Central memory CD4-positive, alpha-beta T cell (primary cell): ENCODE measurements around the gene KCNK15.

ENCODE experiments used
- DNase-seq: peaks from one replicate; pipeline ENCODE4 v3.0.0; 2022

The KCNK15 gene

DNA sequence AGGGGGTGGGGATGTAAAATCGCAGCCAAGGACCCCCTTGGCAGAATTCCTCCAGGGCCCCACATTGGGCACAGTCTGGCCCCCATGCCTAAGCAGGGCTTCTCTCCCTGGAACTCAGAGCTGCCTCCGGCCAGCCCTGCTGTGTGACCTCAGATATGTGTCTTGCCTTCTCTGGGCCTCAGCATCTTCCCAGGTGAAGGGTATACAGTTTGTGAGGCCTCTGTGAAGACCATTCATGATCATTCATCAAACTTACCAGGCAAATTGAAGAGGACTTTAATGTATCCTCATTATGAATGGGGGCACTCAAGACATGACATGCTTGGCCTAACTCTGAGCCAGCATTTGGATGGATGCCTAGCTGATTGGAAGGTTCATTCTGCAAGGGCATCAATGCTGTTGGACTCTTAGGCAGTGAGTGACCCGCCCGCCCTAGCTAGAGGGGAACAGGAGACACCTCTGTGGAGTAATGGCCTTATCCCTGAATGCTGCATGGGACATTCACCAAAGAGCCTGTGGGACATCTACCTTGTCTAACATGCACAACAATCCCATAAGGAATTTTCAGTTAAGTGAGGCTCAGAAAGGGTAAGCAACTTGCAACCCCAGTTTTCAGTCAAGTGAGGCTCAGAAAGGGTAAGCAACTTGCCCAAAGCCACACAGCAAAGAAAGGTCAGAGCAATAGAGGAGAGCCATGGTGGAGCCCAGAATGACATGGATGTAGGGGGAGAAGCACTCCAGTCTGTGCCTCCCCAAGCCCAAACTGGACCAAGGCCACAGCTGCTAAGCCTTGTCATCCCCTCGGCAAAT is 30.0 kb upstream of the KCNK15 start:
- no peak for DNase-seq

DNA sequence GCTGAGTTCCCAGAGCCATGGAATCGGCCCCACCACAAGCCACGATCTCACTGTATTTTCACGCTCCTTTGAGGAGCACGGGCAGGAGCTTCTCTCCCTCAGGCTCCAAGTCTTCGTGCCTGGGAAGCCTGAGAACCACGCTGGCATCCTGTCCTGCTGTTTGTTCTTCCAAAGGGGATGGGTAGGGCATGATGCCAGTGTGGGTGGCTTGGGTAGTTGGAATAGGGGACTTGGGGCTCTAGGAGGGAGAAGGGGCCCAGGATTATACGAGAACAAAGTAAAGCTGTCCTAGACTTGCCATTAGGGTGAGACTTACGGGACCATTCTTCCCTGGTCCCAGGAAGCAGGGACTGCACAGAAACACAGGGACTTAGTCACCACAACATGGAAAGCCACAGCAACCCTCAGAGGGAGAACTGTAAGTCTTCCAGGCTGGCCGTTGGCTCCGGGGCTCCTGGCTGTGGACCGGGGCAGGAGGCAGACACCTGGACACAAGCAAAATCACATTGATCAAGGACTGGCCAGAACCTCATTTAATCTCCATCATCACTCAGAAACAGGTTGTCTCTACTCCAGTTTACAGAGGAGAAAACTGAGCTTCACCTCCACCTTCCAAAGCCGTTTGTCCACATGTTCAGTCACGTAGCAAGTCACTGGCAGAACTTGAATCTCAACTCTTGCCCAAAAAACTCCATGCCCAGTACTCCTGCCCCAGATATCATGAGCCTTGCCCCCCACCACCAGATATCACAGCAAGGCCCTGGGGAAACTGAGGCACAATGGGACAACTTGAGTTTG is 29.2 kb upstream of the KCNK15 start:
- DNase-seq = no peak

DNA sequence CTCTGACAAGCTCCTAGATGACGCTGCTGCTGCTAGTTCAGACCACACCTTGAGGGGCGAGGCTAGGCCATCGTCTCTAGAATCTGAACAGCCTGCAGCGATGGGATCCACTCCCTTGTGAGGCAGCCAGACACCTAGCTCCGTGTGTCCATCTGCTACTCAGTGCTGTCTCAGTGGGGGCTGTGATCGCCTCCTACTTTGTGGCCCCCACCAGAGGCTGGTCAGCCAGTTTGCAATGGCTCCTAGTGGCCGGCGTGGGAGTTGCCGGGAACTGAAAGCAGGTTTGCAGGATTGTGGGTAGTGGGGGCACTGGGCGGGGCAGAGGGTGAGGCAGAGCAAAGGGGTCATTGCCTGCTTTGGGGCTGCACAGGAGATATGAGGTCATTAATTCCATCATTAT is 27.7 kb upstream of the KCNK15 start:
- no peak for DNase-seq

DNA sequence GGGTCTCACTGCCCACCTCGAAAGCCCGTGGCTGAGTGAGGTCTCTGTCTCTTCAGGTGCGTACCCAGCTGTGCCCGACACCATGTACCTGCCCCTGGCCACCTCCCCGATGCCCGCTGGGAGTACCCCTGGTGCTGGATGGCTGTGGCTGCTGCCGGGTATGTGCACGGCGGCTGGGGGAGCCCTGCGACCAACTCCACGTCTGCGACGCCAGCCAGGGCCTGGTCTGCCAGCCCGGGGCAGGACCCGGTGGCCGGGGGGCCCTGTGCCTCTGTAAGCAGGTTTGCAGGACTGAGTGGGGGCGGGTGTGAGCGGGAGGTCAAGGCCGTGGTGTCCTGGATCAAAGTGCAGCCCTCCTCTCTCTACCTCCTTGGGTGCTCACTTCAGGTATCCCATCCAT is 25.8 kb upstream of the KCNK15 start:
- no peak for DNase-seq

DNA sequence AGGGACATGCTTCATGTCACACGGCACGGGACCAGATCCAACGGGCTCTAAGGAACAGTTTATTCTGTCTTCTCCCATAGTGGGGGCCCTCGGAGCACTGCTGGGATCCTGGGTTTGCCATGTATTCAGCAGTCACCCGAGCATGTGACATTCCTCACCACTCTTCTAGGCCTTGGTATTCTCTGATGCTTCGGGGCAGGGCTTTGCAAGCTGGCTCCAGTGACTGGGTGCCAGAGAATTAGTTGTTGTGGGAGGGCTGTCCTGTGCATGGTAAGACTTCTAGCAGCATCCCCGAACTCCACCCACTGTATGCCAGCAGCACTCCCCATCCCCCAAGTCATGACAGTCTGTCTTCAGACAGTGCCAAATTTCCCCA is 25.1 kb upstream of the KCNK15 start:
- no peak for DNase-seq

DNA sequence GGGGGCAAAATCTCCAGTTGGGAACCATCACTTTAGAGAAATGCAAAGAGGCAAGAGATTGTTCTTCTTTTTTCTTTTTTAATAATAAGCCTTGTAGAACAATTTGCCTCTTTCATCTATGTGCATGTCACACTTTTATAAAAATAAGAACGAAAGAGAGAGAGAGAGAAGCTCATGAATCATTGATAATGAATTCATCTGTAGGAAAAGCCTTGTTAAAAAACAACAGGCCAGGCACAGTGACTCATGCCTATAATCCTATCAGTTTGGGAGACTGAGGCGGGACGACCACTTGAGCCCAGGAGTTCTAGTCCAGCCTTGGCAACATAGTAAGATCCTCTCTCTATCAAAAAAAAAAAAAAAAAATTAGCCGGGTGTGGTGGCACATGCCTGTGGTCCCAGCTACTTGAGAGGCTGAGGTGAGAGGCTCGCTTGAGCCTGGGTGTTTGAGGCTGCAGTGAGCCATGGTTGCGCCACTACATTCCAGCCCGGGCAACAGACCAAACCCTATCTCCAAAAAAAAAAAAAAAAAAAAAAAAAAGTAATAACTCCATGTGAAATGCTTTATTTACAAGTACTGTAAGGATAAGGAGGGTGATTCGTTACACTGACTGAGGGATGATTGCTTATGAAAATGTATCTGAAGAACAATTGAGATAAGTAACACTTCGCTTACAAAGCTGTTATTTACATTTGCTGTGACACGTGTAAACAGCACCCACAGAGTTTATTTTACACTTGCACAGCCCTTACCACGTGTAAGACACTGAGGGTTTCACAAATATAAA is 24.5 kb upstream of the KCNK15 start:
- no peak for DNase-seq

DNA sequence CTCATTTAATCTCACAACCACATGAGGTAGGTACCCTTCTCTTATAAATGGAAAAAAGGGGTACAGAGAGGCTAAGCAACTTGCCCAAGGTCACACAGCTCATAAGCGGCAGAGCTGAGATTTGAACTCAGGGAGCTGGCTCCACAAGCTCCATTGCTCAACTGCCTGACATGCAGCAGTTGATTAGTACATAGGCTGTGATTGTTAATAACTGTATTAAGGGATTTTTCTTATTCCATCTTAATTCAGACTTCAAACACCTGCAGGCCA is 23.9 kb upstream of the KCNK15 start:
- DNase-seq = no peak

DNA sequence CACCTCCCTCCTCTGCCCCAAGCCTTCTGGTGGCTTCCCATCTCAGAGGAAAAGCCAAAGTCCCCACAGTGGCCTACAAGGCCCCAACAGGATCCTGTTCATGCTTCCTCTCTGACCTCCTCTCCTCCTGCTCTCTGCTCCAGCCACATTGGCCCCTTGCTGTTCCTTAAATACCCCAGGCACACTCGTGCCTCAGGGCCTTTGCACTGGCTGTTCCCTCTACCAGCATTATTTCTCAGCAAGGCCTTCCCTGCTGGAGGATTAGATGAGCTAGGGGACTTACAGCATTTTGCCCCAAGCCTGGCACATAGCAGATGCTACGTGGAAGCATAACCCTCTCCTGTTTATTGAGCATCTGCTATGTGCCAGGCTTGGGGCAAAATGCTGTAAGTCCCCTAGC is 22.7 kb upstream of the KCNK15 start:
- DNase-seq = no peak

DNA sequence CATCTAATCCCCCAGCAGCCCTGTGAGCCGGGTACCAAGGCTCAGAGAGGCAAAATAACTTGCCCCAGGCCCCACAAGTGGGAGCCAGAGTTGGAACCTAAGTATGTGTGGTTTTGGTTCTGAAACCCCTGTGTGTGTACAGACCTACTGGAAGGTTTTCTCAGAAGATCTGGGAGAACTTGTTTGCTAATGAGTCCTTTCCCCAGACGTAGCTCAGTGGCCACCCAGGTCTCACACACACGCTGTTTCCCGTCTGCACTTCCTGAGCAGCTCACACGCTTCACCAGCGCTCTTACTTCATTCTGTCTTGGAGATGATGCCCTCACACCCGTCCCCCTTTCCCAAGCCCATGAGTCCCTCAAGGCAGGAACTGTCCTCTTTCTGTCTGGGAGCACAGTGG is 22.3 kb upstream of the KCNK15 start:
- no peak for DNase-seq

DNA sequence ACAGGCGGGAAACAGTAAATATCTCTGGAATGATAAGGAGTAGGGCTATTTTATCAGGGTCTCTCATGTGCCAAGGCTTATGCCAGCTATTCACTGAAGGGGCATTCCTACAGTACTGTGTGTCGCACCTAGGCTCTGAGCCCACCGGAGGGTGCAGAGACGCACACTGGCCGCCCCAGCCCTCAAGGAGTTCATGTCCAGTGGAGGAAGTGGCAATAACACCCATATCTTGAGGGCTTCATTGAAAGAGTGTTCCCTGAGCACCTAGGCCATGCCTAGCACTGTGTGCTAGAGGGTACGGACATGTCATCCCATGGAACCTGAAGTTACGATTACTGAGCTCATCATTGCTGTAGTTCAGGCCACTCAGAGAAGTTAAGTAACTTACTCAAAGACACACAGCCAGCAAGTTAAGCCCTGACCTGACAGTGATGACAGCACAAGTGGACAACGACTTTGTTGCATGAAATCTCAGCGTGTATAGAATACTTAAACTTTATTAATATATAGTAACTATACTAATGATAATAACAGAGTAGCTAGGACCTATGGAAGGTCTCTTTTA is 21.8 kb upstream of the KCNK15 start:
- DNase-seq = no peak

DNA sequence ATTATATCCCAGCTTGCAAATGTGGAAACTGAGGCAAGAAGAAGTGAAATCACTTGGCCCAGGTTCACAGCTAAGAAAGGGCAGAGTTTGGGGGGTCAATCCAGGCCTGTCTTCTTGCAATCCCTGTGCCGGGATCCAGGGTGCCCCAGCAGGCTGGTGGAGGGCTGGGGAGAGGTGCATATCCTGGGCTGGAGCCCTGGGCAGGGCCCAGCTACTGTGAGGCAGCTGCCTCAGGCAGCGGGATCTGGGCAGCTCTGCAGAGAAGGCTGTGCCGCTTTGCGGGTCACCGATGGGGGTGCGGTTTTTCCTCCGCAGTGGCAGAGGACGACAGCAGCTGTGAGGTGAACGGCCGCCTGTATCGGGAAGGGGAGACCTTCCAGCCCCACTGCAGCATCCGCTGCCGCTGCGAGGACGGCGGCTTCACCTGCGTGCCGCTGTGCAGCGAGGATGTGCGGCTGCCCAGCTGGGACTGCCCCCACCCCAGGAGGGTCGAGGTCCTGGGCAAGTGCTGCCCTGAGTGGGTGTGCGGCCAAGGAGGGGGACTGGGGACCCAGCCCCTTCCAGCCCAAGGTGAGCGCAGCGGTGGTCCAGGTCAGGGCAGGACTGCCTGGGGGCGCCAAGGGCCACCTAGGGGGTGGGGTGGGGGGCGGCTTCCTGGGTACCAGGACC is 21.1 kb upstream of the KCNK15 start:
- DNase-seq = no peak

DNA sequence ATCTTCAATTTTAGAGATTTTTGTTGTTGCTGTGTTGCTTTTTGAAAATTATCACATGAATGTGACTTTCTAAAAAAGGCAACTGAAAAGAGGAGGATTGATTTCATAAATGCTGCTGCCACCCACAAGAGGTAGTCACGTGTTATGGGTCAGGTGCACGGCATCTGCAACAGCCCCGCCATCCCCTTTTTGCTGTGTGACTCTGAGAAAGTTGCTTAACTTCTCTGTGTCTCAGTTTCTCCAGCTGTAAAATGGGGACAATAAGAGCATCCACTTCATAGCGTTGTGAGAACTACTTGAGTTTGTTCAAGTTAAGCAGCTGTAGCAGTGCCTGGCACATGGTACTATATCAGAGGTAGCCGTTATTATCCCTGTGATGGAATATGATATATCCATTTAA is 19.8 kb upstream of the KCNK15 start:
- DNase-seq = no peak

DNA sequence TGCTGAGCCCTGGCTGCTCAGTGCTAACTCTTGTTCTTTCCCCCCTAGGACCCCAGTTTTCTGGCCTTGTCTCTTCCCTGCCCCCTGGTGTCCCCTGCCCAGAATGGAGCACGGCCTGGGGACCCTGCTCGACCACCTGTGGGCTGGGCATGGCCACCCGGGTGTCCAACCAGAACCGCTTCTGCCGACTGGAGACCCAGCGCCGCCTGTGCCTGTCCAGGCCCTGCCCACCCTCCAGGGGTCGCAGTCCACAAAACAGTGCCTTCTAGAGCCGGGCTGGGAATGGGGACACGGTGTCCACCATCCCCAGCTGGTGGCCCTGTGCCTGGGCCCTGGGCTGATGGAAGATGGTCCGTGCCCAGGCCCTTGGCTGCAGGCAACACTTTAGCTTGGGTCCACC is 18.6 kb upstream of the KCNK15 start:
- DNase-seq = no peak

DNA sequence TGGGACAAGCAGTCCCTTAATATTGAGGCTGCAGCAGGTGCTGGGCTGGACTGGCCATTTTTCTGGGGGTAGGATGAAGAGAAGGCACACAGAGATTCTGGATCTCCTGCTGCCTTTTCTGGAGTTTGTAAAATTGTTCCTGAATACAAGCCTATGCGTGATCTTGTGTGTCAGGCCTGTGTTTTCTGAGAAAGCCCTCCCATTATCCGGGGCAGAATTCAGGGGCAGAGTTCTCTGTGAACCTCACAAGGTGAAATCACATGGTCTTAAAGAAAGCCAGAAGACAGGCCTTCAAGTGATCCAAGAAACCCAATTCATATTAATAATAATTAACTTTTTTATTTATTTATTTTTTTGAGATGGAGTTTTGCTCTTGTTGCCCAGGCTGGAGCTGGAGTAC is 18.0 kb upstream of the KCNK15 start:
- no peak for DNase-seq

DNA sequence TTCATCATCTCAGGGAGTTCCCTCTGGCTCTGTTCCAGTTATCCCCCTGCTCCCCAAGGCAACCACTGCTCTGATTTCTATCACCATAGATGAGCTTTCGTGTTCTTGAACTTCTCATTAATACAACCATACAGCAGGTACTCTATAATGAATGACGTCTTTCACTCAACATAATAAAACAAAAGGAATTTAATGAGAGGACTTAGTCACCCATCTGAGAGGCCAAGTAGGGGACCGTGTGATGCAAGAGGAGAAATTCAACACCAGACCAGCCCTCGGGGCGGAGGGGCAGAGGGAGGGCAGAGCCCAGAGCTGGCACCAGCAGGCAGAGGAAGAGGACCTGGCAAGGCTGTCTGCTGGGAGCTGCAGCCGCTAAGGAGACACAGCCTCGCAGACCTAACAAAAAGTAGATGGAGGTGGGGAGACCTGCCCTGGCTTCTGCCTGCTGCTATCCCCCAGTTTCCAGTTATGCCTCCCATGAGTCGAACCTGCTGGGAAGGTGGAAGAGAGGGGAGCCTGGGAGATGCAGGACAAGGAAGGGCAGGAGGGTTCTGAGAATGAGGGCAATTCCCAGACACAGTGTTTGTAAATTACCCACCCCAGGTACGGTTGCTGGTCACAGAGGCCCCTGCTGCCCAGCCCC is 16.7 kb upstream of the KCNK15 start:
- DNase-seq = no peak

DNA sequence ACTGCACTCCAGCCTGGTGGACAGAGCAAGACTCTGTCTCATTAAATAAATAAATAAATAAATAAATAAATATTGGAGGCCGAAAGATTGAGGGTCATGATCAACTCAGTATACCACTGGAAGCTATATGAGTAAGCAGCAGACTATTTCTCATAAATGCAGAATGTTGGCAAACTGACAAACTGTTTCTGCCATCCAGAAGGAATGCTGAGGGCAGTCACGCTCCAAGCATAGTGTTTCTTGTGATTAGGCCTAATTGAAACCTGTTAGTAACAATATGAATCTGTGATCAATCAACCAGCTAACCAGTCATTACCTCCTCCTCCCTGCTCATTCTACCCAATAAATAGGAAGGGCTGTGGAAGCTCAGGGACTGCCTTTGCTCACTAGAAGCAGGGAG is 15.2 kb upstream of the KCNK15 start:
- no peak for DNase-seq

DNA sequence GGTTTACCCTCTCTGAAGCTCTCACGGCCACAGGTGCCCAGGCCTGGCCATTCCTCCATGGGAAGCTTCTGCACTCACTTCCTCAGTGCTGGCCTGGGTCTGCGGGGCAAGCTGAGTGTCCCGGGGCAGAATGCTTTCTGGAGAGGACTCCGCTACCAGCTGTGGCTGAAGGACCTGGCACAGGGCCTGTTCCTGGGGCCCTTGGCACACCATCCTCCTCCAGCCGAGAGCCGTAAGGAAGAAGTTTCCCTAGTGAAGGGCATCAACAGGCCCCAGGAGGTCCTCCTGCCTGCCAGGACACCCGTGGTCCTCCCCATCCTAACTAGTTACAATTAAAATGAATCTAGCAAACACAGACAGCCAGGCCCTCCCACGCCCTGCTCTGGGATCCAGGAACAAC is 14.0 kb upstream of the KCNK15 start:
- no peak for DNase-seq

DNA sequence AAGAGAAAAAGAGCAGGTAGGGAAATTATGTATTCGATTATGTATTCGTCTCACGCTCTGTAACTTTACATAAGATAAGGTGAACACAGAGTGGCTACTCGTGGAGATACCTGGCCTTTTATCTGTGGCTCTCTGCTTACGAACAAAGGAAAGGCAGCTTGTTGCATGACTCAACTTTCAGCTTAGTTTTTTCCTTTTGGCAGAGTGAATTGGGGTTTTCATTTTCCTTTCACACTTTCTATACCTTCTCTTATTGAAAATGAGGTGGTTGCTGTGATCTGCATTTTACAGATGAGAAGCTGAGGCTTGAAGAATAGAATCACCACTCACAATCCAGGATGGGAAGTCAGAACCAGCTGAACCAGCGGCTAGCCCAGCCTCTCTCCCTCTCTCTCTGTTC is 13.3 kb upstream of the KCNK15 start:
- DNase-seq = no peak

DNA sequence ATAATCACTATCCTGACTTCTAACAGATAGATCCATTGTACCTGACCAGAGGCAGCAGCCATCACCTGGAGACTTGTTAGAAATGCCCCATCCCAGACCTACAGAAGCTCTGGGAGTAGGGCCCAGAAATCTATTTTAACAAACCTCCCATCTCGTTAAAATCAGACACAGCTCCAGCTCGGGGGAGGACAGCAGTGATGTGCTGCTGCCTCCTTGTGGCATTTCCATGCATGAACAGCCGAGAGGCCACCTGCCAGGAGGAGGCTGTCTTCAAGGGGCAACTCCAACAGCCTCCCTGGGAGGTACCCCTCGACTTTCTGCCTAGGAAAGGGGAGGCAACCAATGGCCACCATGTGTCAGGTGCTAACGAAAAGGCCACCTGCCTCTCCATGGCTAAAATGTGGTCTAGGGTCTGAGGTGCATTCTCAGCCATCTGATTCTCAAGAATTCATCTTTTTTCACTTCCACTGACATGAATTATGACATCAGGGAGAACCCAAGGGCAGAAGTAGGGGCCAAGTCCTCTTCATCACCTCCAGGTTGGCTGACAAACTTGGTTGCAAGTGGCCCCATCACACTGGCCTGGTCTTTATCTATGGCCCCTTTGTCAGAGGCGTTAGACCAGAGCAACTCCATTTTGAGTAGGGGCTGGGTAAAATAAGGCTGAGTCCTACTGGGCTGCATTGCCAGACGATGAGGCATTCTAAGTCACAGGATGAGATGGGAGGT is 12.2 kb upstream of the KCNK15 start:
- peak; percentile 52 for DNase-seq

DNA sequence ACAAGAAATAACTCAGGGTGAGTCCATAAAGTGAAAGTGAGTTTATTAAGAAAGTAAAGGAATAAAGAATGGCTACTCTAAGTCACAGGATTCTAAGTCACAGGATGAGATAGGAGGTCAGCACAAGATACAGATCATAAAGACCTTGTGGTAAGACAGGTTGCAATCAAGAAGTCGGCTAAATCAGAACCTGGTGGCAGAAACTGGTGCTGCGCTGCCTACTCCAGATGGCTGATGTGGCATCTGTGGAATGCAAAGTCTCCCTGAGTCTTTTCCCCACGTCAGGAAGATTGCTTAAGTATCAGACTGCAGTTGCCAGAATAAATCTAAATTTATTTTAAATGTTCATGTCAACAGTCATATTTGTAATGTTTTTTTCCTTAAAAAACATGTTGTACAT is 10.7 kb upstream of the KCNK15 start:
- no peak for DNase-seq

DNA sequence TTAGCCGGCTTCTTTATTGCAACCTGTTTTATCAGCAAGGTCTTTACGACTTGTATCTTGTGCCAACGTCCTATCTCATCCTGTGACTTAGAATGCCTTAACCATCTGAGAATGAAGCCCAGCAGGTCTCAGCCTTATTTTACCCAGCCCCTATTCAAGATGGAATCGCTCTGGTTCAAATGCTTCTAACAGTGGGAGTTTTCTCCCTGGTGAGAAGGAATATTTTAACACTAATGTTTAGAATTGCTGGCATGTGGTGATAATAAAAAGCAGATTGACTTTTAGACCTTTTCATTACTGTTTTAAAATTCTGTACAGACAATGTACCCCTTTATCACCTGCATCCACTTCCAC is 9.9 kb upstream of the KCNK15 start:
- DNase-seq = no peak
